ENCODE measurements around the gene PHLDB2.
"Not testable (repeated sequence)": the region's sequence is repeated elsewhere in the genome, so short reads cannot be mapped to it uniquely, and the experiment has no call there.

PHLDB2 gene

DNA sequence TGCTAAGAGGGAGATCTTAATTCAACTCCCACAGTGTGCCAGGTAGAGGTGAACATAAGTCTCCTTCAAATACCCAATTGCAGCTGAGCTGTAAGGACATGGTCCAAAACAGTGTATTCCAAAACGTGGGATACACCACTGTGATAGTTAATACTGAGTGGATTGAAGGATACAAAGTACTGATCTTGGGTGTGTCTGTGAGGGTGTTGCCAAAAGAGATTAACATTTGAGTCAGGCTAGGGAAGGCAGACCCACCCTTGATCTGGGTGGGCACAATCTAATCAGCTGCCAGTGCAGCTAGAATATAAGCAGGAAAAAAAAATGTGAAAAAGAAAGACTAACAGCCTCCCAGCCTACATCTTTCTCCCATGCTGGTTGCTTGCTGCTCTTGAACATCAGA, 45.1 kb upstream of the PHLDB2 start:
- POLR2A ChIA-PET, result no interaction called here
- DNase-seq (ENCODE audit: extremely low spot score), result no peak
- CTCF ChIA-PET, result no interaction called here
- TF ChIP-seq FOXA1 (IDR thresholded peaks at IDR 0.05) (no peak), SP1 (IDR thresholded peaks at IDR 0.05) (no peak), ELF4 (IDR thresholded peaks at IDR 0.05) (no peak), FOXM1 (IDR thresholded peaks at IDR 0.05; ENCODE audit: borderline replicate concordance) (no peak), FOXK2 (IDR thresholded peaks at IDR 0.05) (no peak), CTBP1 (IDR thresholded peaks at IDR 0.05; ENCODE audit: borderline replicate concordance) (no peak), HDGF (IDR thresholded peaks at IDR 0.05; ENCODE audit: borderline replicate concordance) (no peak), ARNT (IDR thresholded peaks at IDR 0.05) (no peak), TARDBP (IDR thresholded peaks at IDR 0.05) (no peak), ZNF384 (IDR thresholded peaks at IDR 0.05) (no peak), NFRKB (IDR thresholded peaks at IDR 0.05) (no peak), LEF1 (IDR thresholded peaks at IDR 0.05; ENCODE audit: borderline replicate concordance) (no peak), L3MBTL2 (conservative IDR thresholded peaks at IDR 0.05) (no peak), SUZ12 (IDR thresholded peaks at IDR 0.05) (no peak), BHLHE40 (IDR thresholded peaks at IDR 0.05; ENCODE audit: borderline replicate concordance) (no peak)
- TF ChIP-seq, protein P1, sequence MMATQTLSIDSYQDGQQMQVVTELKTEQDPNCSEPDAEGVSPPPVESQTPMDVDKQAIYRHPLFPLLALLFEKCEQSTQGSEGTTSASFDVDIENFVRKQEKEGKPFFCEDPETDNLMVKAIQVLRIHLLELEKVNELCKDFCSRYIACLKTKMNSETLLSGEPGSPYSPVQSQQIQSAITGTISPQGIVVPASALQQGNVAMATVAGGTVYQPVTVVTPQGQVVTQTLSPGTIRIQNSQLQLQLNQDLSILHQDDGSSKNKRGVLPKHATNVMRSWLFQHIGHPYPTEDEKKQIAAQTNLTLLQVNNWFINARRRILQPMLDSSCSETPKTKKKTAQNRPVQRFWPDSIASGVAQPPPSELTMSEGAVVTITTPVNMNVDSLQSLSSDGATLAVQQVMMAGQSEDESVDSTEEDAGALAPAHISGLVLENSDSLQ (IDR thresholded peaks at IDR 0.05), result no peak

DNA sequence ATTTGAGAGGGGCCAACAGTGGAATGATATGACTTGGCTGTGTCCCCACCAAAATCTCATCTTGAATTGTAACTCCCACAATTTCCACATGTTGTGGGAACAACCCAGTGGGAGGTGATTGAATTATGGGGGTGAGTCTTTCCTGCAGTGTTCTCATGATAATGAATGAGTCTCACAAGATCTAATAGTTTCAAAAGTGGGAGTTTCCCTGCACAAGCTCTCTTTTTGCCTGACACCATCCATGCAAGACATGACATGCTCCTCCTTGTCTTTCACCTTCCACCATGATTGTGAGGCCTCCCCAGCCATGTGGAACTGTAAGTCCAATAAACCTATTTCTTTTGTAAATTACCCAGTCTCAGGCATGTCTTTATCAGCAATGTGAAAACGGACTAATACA, 42.3 kb upstream of the PHLDB2 start:
- POLR2A ChIA-PET, result interaction anchor here (0.9 kb wide), 1 partner anchor 43 kb away, joined by 3 read pairs; no protein-coding TSS in a partner anchor
- DNase-seq (ENCODE audit: extremely low spot score); CTCF ChIA-PET: not testable (repeated sequence)

DNA sequence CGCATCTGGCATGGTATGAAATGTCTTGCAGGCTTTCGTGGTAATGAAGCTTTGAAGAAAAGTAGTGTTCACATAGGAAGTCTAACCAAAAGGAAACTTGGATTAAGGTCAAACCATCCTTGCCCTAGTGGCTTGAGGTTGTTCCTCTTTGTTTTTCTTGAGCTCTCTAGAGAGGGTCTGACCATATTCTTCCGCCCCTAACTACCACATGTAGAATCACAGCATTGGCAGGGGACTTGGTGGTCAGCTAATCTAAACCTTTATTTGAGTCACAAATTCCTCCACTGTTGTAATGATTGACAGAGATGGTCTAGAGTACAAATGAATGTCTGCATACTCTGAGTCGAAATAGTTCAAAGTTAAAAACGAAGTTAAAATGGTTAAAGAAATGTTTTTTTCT, 39.1 kb upstream of the PHLDB2 start:
- TF ChIP-seq TARDBP (IDR thresholded peaks at IDR 0.05) (no peak), HDGF (IDR thresholded peaks at IDR 0.05; ENCODE audit: borderline replicate concordance) (no peak), FOXK2 (IDR thresholded peaks at IDR 0.05) (no peak), ELF4 (IDR thresholded peaks at IDR 0.05) (no peak), LEF1 (IDR thresholded peaks at IDR 0.05; ENCODE audit: borderline replicate concordance) (no peak), SUZ12 (IDR thresholded peaks at IDR 0.05) (no peak), SP1 (IDR thresholded peaks at IDR 0.05) (no peak)
- TF ChIP-seq, protein P1 (IDR thresholded peaks at IDR 0.05), result no peak
- no peak for DNase-seq (ENCODE audit: extremely low spot score)
- CTCF ChIA-PET, result no interaction called here
- POLR2A ChIA-PET, result no interaction called here

DNA sequence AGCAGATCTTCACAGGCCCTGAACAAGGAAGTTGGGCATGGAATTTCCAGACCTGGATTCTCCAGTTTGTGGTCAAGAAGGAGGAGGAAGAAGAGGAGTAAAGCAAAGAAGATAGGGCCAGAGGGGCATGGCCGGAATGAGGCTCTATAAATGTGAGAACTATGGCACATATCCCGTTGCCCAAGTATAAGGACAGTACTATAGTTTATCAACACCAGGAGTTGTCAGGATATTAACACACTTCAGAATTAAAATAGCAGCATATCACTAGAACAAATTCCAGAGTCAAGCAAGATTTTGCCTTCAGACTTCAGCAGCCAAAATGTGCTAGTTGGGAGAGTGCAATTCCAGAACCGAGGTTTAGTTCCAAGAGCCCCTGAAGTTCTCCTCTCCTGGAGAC, 38.4 kb upstream of the PHLDB2 start:
- TF ChIP-seq ZNF384 (IDR thresholded peaks at IDR 0.05) (no peak), ARNT (IDR thresholded peaks at IDR 0.05) (no peak), L3MBTL2 (conservative IDR thresholded peaks at IDR 0.05) (no peak), SUZ12 (IDR thresholded peaks at IDR 0.05) (no peak), NFRKB (IDR thresholded peaks at IDR 0.05) (no peak), HDGF (IDR thresholded peaks at IDR 0.05; ENCODE audit: borderline replicate concordance) (no peak), LEF1 (IDR thresholded peaks at IDR 0.05; ENCODE audit: borderline replicate concordance) (no peak), ELF4 (IDR thresholded peaks at IDR 0.05) (no peak), TARDBP (IDR thresholded peaks at IDR 0.05) (no peak), FOXA1 (IDR thresholded peaks at IDR 0.05) (no peak), BHLHE40 (IDR thresholded peaks at IDR 0.05; ENCODE audit: borderline replicate concordance) (no peak)
- TF ChIP-seq, protein P1 (IDR thresholded peaks at IDR 0.05), result no peak
- DNase-seq (ENCODE audit: extremely low spot score), result no peak
- ChIA-PET POLR2A (no interaction called here), CTCF (no interaction called here)

DNA sequence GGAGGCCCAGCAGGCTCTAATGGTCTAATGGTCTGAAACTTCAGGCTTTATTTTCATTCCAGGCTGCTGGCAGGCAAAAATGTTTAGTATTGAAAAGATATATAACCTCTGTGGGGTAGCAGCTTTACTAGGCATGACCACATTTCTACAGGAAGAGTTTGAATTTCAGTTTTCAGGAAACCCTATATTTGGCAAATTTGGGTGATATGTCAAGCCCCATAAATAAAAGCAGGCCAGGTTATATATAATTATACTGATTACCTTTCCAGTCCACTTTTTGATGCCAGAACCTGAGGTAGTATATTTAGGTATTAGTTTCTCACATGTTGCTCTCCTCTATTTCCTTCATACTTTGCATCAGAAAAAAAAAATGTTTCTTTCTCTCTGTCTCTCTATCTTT, 37.2 kb upstream of the PHLDB2 start:
- CTCF ChIA-PET, result no interaction called here
- TF ChIP-seq, protein P1 (IDR thresholded peaks at IDR 0.05), result no peak
- TF ChIP-seq L3MBTL2 (conservative IDR thresholded peaks at IDR 0.05) (no peak), HDGF (IDR thresholded peaks at IDR 0.05; ENCODE audit: borderline replicate concordance) (no peak), BHLHE40 (IDR thresholded peaks at IDR 0.05; ENCODE audit: borderline replicate concordance) (no peak), ZNF384 (IDR thresholded peaks at IDR 0.05) (no peak), ELF4 (IDR thresholded peaks at IDR 0.05) (no peak), FOXK2 (IDR thresholded peaks at IDR 0.05) (no peak), FOXM1 (IDR thresholded peaks at IDR 0.05; ENCODE audit: borderline replicate concordance) (no peak), SP1 (IDR thresholded peaks at IDR 0.05) (no peak), TARDBP (IDR thresholded peaks at IDR 0.05) (no peak), FOXA1 (IDR thresholded peaks at IDR 0.05) (no peak), NFRKB (IDR thresholded peaks at IDR 0.05) (no peak)
- DNase-seq (ENCODE audit: extremely low spot score), result no peak
- POLR2A ChIA-PET, result no interaction called here

DNA sequence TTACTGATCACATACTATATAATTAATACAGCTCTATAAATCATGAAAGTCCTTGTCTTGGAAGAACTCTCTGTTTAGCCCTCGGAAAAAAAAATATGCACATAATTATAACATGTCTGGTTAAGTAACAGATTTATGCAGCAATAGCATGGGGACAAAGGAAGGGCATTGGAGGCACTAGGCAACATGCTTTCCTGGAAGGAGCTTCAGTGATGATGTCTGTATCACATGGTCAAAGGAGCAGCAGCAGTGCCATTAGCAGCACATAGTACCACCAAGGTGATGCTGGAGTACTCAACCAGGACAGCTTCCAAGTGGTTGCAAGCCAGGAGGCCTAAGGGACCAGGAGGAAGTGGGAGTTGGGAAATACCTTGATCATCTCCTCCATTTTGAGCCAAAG, 36.3 kb upstream of the PHLDB2 start:
- POLR2A ChIA-PET, result no interaction called here
- no peak for TF ChIP-seq L3MBTL2 (conservative IDR thresholded peaks at IDR 0.05)
- no peak for TF ChIP-seq SP1 (IDR thresholded peaks at IDR 0.05)
- no peak for TF ChIP-seq ZNF384 (IDR thresholded peaks at IDR 0.05)
- TF ChIP-seq BHLHE40 (IDR thresholded peaks at IDR 0.05; ENCODE audit: borderline replicate concordance), result no peak
- TF ChIP-seq HDGF (IDR thresholded peaks at IDR 0.05; ENCODE audit: borderline replicate concordance), result no peak
- no peak for TF ChIP-seq NFRKB (IDR thresholded peaks at IDR 0.05)
- no peak for TF ChIP-seq ELF4 (IDR thresholded peaks at IDR 0.05)
- no peak for TF ChIP-seq CTBP1 (IDR thresholded peaks at IDR 0.05; ENCODE audit: borderline replicate concordance)
- TF ChIP-seq LEF1 (IDR thresholded peaks at IDR 0.05; ENCODE audit: borderline replicate concordance), result no peak
- no peak for TF ChIP-seq FOXA1 (IDR thresholded peaks at IDR 0.05)
- TF ChIP-seq SUZ12 (IDR thresholded peaks at IDR 0.05), result no peak
- no peak for TF ChIP-seq FOXM1 (IDR thresholded peaks at IDR 0.05; ENCODE audit: borderline replicate concordance)
- TF ChIP-seq TARDBP (IDR thresholded peaks at IDR 0.05), result no peak
- TF ChIP-seq, protein P1 (IDR thresholded peaks at IDR 0.05), result no peak
- TF ChIP-seq FOXK2 (IDR thresholded peaks at IDR 0.05), result no peak
- TF ChIP-seq ARNT (IDR thresholded peaks at IDR 0.05), result no peak

More for the DNA sequence above, 36.3 kb upstream of the PHLDB2 start:
- no peak for DNase-seq (ENCODE audit: extremely low spot score)
- CTCF ChIA-PET, result interaction anchor here (0.9 kb wide), 1 partner anchor 13 kb away, joined by 3 read pairs; no protein-coding TSS in a partner anchor

All from HEK293T (cell line).